Panc1 (cell line): ENCODE results near the gene SLC8A1. TPM values are rescaled to one million over a fixed set of nuclear protein-coding genes. Genes with fewer than 3 reads are reported as not detected.

Experiments
- ATAC-seq: fragments of 200-7000 bp; cut with Tn5 transposase; 2 replicates; pipeline ENCODE4 v1.9.1; 2020; ENCODE audit warnings: mild to moderate bottlenecking, moderate library complexity
- BruUV-seq: library from RNA; stranded (reverse); fragments of 400-500 nt; replicated peaks from 2 replicates; lab custom pipeline; 2021; lab: Mats Ljungman, UMichigan
- CTCF ChIA-PET: fragments of 300-600 bp; sonication (Branson Sonifier 250); formaldehyde crosslinking; loops from one replicate; lab custom pipeline; 2022; ENCODE audit warnings: antibody characterized with exemption; lab: Charles Lee
- POLR2A ChIA-PET: fragments of 300-600 bp; sonication (Branson Sonifier 250); formaldehyde crosslinking; loops from one replicate; lab custom pipeline; 2022; ENCODE audit warnings: antibody characterized with exemption; lab: Charles Lee
- DNase-seq: peaks from one replicate; pipeline ENCODE4 v3.0.0-alpha.2; 2010; ENCODE audit warnings: low read depth, low spot score
- H3K27ac ChIP-seq: 2 replicates; pipeline ENCODE4 v1.5.1; 2011; ENCODE audit warnings: mild to moderate bottlenecking, low read length, inconsistent platforms
- H3K27me3 ChIP-seq: fragments of 200-500 bp; sonication (Bioruptor generic); 2 replicates; pipeline ENCODE4 v1.6.0; 2014; ENCODE audit warnings: low read length, inconsistent platforms; ENCODE audit not compliant: control insufficient read depth, insufficient read depth
- H3K36me3 ChIP-seq: fragments of 200-500 bp; sonication (Bioruptor generic); 2 replicates; pipeline ENCODE4 v1.5.1; 2014; ENCODE audit warnings: inconsistent platforms, mild to moderate bottlenecking, low read length, moderate library complexity; ENCODE audit not compliant: control insufficient read depth, insufficient read depth
- H3K4me1 ChIP-seq: 2 replicates; pipeline ENCODE4 v1.5.1; 2011; ENCODE audit warnings: inconsistent platforms, mild to moderate bottlenecking, low read length, moderate library complexity; ENCODE audit not compliant: control insufficient read depth, insufficient read depth
- H3K4me3 ChIP-seq, 2 experiments: 2 replicates each; pipeline ENCODE4 v1.5.1; 2011 to 2012; ENCODE audit warnings: low read depth in 2 of 2, low read length in 2 of 2, mild to moderate bottlenecking in 2 of 2, inconsistent platforms in 1 of 2, moderate library complexity in 1 of 2
- H3K9me3 ChIP-seq: fragments of 200-500 bp; sonication (Bioruptor generic); 2 replicates; pipeline ENCODE4 v1.5.1; 2014; ENCODE audit warnings: low read depth, mild to moderate bottlenecking, inconsistent platforms, low read length, moderate library complexity; ENCODE audit not compliant: control insufficient read depth, insufficient read depth
- POLR2AphosphoS5 ChIP-seq: IDR thresholded peaks from 2 replicates; pipeline ENCODE4 v1.6.1; 2012; ENCODE audit warnings: mild to moderate bottlenecking, low read depth, low read length, moderate library complexity
- REST ChIP-seq, 2 experiments: IDR thresholded peaks; 2 replicates each; pipeline ENCODE4 v1.6.1; 2011 to 2012; ENCODE audit warnings: low read depth in 2 of 2, control low read depth in 1 of 2, low read length in 1 of 2, mild to moderate bottlenecking in 1 of 2, moderate library complexity in 1 of 2; ENCODE audit not compliant: insufficient read depth in 1 of 2
- SIN3A ChIP-seq: IDR thresholded peaks from 2 replicates; pipeline ENCODE4 v1.6.1; 2012; ENCODE audit warnings: low read depth, mild to moderate bottlenecking, low read length, moderate library complexity, borderline replicate concordance; ENCODE audit not compliant: insufficient read depth
- TCF7L2 ChIP-seq: IDR thresholded peaks from 2 replicates; pipeline ENCODE4 v1.6.1; 2011; ENCODE audit warnings: mild to moderate bottlenecking, low read depth, low read length, inconsistent platforms
- in situ Hi-C: cut with HindIII; loops from 2 replicates; pipeline ENCODE4 v1.10.0; 2016; ENCODE audit warnings: low sequenced_read_pairs, low pct_unique_long_range_greater_than_20kb
- intact Hi-C: fragments of 100-400 bp; cut with micrococcal nuclease; formaldehyde crosslinking; loops from one replicate; pipeline ENCODE4 v1.10.0; 2022; ENCODE audit not compliant: unreplicated experiment
- total RNA-seq: library from RNA; stranded (reverse); gene quantifications from one replicate; pipeline ENCODE4 v1.2.1, GENCODE V29; 2021; ENCODE audit not compliant: unreplicated experiment
- TF ChIP-seq, protein P1 (sequence below): fragments of 450-650 bp; IDR thresholded peaks from 2 replicates; pipeline ENCODE4 v1.5.1; 2017; ENCODE audit warnings: mild to moderate bottlenecking

Gene SLC8A1
- total RNA-seq, 1 experiment from 2014 or later: 0.59 TPM

DNA sequence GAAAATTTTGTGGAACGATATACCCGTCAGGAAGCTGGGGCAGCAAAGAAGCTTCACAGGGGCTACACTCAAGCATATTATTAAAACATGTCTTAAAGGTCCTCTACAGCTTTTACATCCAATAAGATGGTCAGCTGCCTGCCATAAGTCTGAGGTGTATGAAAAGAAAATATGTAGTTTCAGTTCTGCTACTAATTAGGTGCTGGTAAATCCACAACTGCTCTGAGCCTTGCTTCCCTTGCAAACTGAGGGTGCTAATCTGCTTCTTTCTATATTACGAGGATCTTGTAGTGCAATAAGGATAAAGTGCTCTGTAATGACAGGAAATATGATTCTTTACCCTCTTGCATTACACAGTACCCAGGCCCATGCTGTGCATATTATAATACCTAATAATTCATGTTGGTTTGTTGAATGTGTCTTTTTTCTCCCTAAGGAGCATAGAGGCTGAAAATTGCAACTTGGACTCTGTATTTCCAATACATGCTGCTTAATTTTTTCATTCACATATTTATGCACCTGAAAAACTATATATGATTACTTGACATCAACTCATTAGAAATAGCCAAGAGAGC is 14.5 kb upstream of the SLC8A1 start:
- Histone ChIP-seq H3K27me3 (no peaks in the 10 kb centered on the region; the same call in none of the 2 replicates), H3K36me3 (no peaks in the 10 kb centered on the region), H3K9me3 (no peaks in the 10 kb centered on the region), H3K27ac (no peak overlapping the region), H3K4me1 (no peaks in the 10 kb centered on the region), H3K4me3 (no peak overlapping the region)
- BruUV-seq: no TSS peak
- in situ Hi-C loops: no loop called here
- POLR2A ChIA-PET: interaction anchor here (0.6 kb wide), 1 partner anchor 13 kb away, joined by 4 read pairs; no protein-coding TSS in a partner anchor
- intact Hi-C loops: no loop called here
- TF ChIP-seq SIN3A (no peak), POLR2AphosphoS5 (no peak), TCF7L2 (no peak), REST (IDR thresholded peaks at IDR 0.05; ENCODE audit: insufficient read depth in 1 of 2, low read depth in 2 of 2, low read length in 1 of 2) (no peak)
- TF ChIP-seq, protein P1, sequence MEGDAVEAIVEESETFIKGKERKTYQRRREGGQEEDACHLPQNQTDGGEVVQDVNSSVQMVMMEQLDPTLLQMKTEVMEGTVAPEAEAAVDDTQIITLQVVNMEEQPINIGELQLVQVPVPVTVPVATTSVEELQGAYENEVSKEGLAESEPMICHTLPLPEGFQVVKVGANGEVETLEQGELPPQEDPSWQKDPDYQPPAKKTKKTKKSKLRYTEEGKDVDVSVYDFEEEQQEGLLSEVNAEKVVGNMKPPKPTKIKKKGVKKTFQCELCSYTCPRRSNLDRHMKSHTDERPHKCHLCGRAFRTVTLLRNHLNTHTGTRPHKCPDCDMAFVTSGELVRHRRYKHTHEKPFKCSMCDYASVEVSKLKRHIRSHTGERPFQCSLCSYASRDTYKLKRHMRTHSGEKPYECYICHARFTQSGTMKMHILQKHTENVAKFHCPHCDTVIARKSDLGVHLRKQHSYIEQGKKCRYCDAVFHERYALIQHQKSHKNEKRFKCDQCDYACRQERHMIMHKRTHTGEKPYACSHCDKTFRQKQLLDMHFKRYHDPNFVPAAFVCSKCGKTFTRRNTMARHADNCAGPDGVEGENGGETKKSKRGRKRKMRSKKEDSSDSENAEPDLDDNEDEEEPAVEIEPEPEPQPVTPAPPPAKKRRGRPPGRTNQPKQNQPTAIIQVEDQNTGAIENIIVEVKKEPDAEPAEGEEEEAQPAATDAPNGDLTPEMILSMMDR: no peak
- DNase-seq (no peak), ATAC-seq (no peak)
- CTCF ChIA-PET: no interaction called here

- CTCF ChIA-PET: interaction anchor here (0.6 kb wide), 1 partner anchor 25 kb away, joined by 6 read pairs; no protein-coding TSS in a partner anchor
- BruUV-seq: no TSS peak
These were observed 11.2 kb upstream of the SLC8A1 start for GRCh38 chr2:40463112-40463511.

More at GRCh38 chr2:40463112-40463511, 11.2 kb upstream of the SLC8A1 start:
- DNase-seq: no peak
- ATAC-seq: no peak
- H3K4me1 ChIP-seq: no peaks in the 10 kb centered on the region
- H3K9me3 ChIP-seq: no peaks in the 10 kb centered on the region
- H3K36me3 ChIP-seq: no peaks in the 10 kb centered on the region
- TF ChIP-seq POLR2AphosphoS5 (no peak), TCF7L2 (no peak), REST (IDR thresholded peaks at IDR 0.05; ENCODE audit: insufficient read depth in 1 of 2, low read depth in 2 of 2, low read length in 1 of 2) (no peak), SIN3A (no peak)
- TF ChIP-seq, protein P1: no peak
- no peaks in the 10 kb centered on the region; the same call in 1 of the 2 replicates for H3K27me3 ChIP-seq
- in situ Hi-C loops: no loop called here
- intact Hi-C loops: no loop called here
- H3K4me3 ChIP-seq: no peak overlapping the region
- POLR2A ChIA-PET: no interaction called here
- H3K27ac ChIP-seq: no peak overlapping the region
